GM12892 (cell line): ENCODE results near the gene THRB.

Source experiments
- POLR2A ChIP-seq: IDR thresholded peaks from 2 replicates; pipeline ENCODE4 v1.6.1; 2011; ENCODE audit warnings: low read depth, low read length, control low read depth
- POLR2AphosphoS5 ChIP-seq: IDR thresholded peaks from 2 replicates; pipeline ENCODE4 v1.6.1; 2011; ENCODE audit warnings: low read depth, low read length, control low read depth

DNA sequence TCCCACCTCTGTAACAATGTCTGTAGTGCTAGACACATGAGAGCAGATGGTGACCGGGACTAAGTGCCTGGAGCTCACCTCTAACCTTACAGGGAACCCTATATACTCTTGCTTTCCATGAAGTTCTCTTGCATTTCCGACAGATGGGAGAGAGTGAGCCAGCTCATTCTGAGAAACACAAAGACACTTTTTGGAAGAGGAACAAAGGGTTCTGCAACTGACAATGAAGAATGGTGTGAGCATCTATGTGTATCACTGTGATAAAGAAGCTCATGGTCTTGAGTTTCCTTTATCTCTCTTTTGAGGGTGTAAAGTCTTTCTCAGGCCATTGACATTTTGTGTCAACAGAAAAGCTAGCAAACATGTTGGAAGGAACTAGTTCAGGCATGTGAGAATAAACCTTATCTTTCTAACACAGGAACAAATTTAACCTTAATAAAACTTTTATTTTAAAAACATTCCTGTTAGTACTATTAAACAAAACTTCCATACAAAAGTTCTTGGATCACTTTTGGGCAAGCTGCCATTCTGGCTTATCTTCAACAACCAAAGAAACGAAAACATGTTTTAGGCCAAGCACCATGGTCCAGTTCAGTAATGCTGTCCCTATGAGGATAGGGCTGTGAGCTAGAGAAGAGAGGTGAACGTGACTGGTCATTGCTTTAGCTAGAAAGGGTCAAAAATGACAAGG is 142.7 kb downstream of the THRB start:
- TF ChIP-seq POLR2AphosphoS5 (no peak), POLR2A (no peak)
